ENCODE measurements around the gene SLC49A4. TPM values are rescaled to one million over a fixed set of nuclear protein-coding genes. Genes with fewer than 3 reads are reported as not detected.
A peak's percentile ranks its signal among the peaks of the same experiment; 100 is the strongest.

Gene SLC49A4
- total RNA-seq, 1 experiment from 2014 or later: 10.2 TPM

- Histone ChIP-seq H3K9me3 (no peaks in the 10 kb centered on the region), H3K36me3 (no peaks in the 10 kb centered on the region), H3K27me3 (peaks cover 6% of the 10 kb centered on the region), H3K4me3 (no peak overlapping the region)
- no peak for DNase-seq
Observed at GRCh38 chr3:122912772-122913538, 118.1 kb downstream of the SLC49A4 start.

GRCh38 chr3:122913539-122914100 is 118.8 kb downstream of the SLC49A4 start:
- H3K36me3 ChIP-seq: no peaks in the 10 kb centered on the region

GRCh38 chr3:122915300-122916055 is 120.6 kb downstream of the SLC49A4 start:
- Histone ChIP-seq H3K9me3 (no peaks in the 10 kb centered on the region), H3K27me3 (peaks cover 12% of the 10 kb centered on the region), H3K4me3 (no peak overlapping the region), H3K36me3 (no peaks in the 10 kb centered on the region)
- no peak for DNase-seq

More at GRCh38 chr3:122913539-122914100, 118.8 kb downstream of the SLC49A4 start:
- Histone ChIP-seq H3K9me3 (no peaks in the 10 kb centered on the region), H3K27me3 (peaks cover 10% of the 10 kb centered on the region), H3K4me3 (no peak overlapping the region)
- no peak for DNase-seq

- Histone ChIP-seq H3K4me3 (no peak overlapping the region), H3K9me3 (no peaks in the 10 kb centered on the region), H3K36me3 (no peaks in the 10 kb centered on the region), H3K27me3 (peaks cover 15% of the 10 kb centered on the region)
- no peak for DNase-seq
Observed at GRCh38 chr3:122916084-122916483, 121.2 kb downstream of the SLC49A4 start.

GRCh38 chr3:122916580-122916979 is 121.7 kb downstream of the SLC49A4 start:
- Histone ChIP-seq H3K27me3 (peaks cover 20% of the 10 kb centered on the region), H3K36me3 (no peaks in the 10 kb centered on the region), H3K4me3 (no peak overlapping the region), H3K9me3 (no peaks in the 10 kb centered on the region)
- DNase-seq: no peak

GRCh38 chr3:122917412-122917811 is 122.5 kb downstream of the SLC49A4 start:
- Histone ChIP-seq H3K27me3 (peaks cover 28% of the 10 kb centered on the region), H3K36me3 (no peaks in the 10 kb centered on the region), H3K9me3 (no peaks in the 10 kb centered on the region), H3K4me3 (no peak overlapping the region)
- DNase-seq: no peak

GRCh38 chr3:122918576-122919290 is 123.9 kb downstream of the SLC49A4 start:
- Histone ChIP-seq H3K36me3 (no peaks in the 10 kb centered on the region), H3K4me3 (no peak overlapping the region), H3K27me3 (peaks cover 39% of the 10 kb centered on the region), H3K9me3 (no peaks in the 10 kb centered on the region)
- DNase-seq: no peak

- Histone ChIP-seq H3K9me3 (no peaks in the 10 kb centered on the region), H3K36me3 (no peaks in the 10 kb centered on the region), H3K27me3 (peaks cover 43% of the 10 kb centered on the region), H3K4me3 (no peak overlapping the region)
- DNase-seq: no peak
Observed at GRCh38 chr3:122919291-122919610, 124.4 kb downstream of the SLC49A4 start.

GRCh38 chr3:122920986-122921385 is 126.1 kb downstream of the SLC49A4 start:
- H3K27me3 ChIP-seq: peaks cover 48% of the 10 kb centered on the region
- no peak for DNase-seq
- no peak overlapping the region for H3K4me3 ChIP-seq
- H3K9me3 ChIP-seq: no peaks in the 10 kb centered on the region
- H3K36me3 ChIP-seq: no peaks in the 10 kb centered on the region

- no peaks in the 10 kb centered on the region for H3K36me3 ChIP-seq
- no peak overlapping the region for H3K4me3 ChIP-seq
- peaks cover 44% of the 10 kb centered on the region for H3K27me3 ChIP-seq
- peak; percentile 35 for DNase-seq
- H3K9me3 ChIP-seq: no peaks in the 10 kb centered on the region
Observed at GRCh38 chr3:122921791-122922651, 127.2 kb downstream of the SLC49A4 start.

GRCh38 chr3:122923611-122924010 is 128.7 kb downstream of the SLC49A4 start:
- Histone ChIP-seq H3K27me3 (peaks cover 37% of the 10 kb centered on the region), H3K9me3 (no peaks in the 10 kb centered on the region), H3K4me3 (no peak overlapping the region), H3K36me3 (no peaks in the 10 kb centered on the region)
- no peak for DNase-seq

GRCh38 chr3:122924056-122924455 is 129.2 kb downstream of the SLC49A4 start:
- Histone ChIP-seq H3K9me3 (no peaks in the 10 kb centered on the region), H3K27me3 (peaks cover 37% of the 10 kb centered on the region), H3K36me3 (no peaks in the 10 kb centered on the region), H3K4me3 (no peak overlapping the region)
- no peak for DNase-seq

- H3K9me3 ChIP-seq: no peaks in the 10 kb centered on the region
- H3K27me3 ChIP-seq: peaks cover 38% of the 10 kb centered on the region
- no peak overlapping the region for H3K4me3 ChIP-seq
- no peaks in the 10 kb centered on the region for H3K36me3 ChIP-seq
- no peak for DNase-seq
Observed at GRCh38 chr3:122925756-122926155, 130.9 kb downstream of the SLC49A4 start.

GRCh38 chr3:122926322-122926721 is 131.5 kb downstream of the SLC49A4 start:
- Histone ChIP-seq H3K4me3 (no peak overlapping the region), H3K27me3 (peaks cover 32% of the 10 kb centered on the region), H3K9me3 (no peaks in the 10 kb centered on the region), H3K36me3 (no peaks in the 10 kb centered on the region)
- no peak for DNase-seq

- Histone ChIP-seq H3K27me3 (peaks cover 27% of the 10 kb centered on the region), H3K9me3 (no peaks in the 10 kb centered on the region), H3K36me3 (no peaks in the 10 kb centered on the region), H3K4me3 (no peak overlapping the region)
- DNase-seq: no peak
Observed at GRCh38 chr3:122926811-122927210, 131.9 kb downstream of the SLC49A4 start.

- H3K27me3 ChIP-seq: peaks cover 20% of the 10 kb centered on the region
- no peaks in the 10 kb centered on the region for H3K9me3 ChIP-seq
- no peak for DNase-seq
- H3K36me3 ChIP-seq: no peaks in the 10 kb centered on the region
- no peak overlapping the region for H3K4me3 ChIP-seq
Observed at GRCh38 chr3:122927726-122928125, 132.9 kb downstream of the SLC49A4 start.

Data from MG63 (cell line).